H1 (cell line): ENCODE measurements around the gene ZHX3. TPM values are rescaled to one million over a fixed set of nuclear protein-coding genes. Genes with fewer than 3 reads are reported as not detected.

Experiments used
- CTCF ChIA-PET: fragments of 300-600 bp; sonication (Branson Sonifier 250); formaldehyde crosslinking; loops from one replicate; lab custom pipeline; 2021; ENCODE audit not compliant: partially characterized antibody; lab: Charles Lee
- POLR2A ChIA-PET: fragments of 300-600 bp; sonication (Branson Sonifier 250); formaldehyde crosslinking; loops from one replicate; lab custom pipeline; 2021; ENCODE audit warnings: inconsistent platforms; ENCODE audit not compliant: partially characterized antibody; lab: Charles Lee
- DNase-seq, 2 experiments: peaks; one replicate each; pipeline versions ENCODE4 v3.0.0 to v3.0.0-alpha.2; 2010 to 2022; ENCODE audit warnings: low spot score in 2 of 2, low read depth in 1 of 2, mixed read lengths in 1 of 2
- FAIRE-seq: peaks from 2 replicates; lab custom pipeline; 2011; peaks lifted over from hg19 to GRCh38; lab: Jason Lieb, UNC
- H2AFZ ChIP-seq: 2 replicates; pipeline ENCODE4 v1.8.1; 2012; ENCODE audit warnings: low read length, inconsistent platforms
- H2AK5ac ChIP-seq: 2 replicates; pipeline ENCODE4 v1.6.1; 2013; ENCODE audit warnings: low read depth, low read length
- H2BK120ac ChIP-seq: replicated peaks from 2 replicates; pipeline ENCODE3; 2013; ENCODE audit warnings: low read depth, low read length, inconsistent platforms
- H2BK12ac ChIP-seq: 2 replicates; pipeline ENCODE4 v1.6.1; 2013; ENCODE audit warnings: low read depth, low read length
- H2BK15ac ChIP-seq: 2 replicates; pipeline ENCODE4 v1.6.1; 2013; ENCODE audit warnings: low read length
- H2BK20ac ChIP-seq: 2 replicates; pipeline ENCODE4 v1.6.1; 2013; ENCODE audit warnings: low read length
- H2BK5ac ChIP-seq: 2 replicates; pipeline ENCODE4 v1.6.1; 2013; ENCODE audit warnings: low read depth, low read length
- H3K14ac ChIP-seq: 2 replicates; pipeline ENCODE4 v1.6.1; 2013; ENCODE audit warnings: inconsistent platforms; ENCODE audit not compliant: insufficient read length
- H3K18ac ChIP-seq: 2 replicates; pipeline ENCODE4 v1.6.1; 2013; ENCODE audit warnings: low read length; ENCODE audit errors: extremely low read depth
- H3K23ac ChIP-seq: 2 replicates; pipeline ENCODE4 v1.6.1; 2013; ENCODE audit warnings: inconsistent platforms; ENCODE audit not compliant: insufficient read length
- H3K23me2 ChIP-seq: 2 replicates; pipeline ENCODE4 v1.6.1; 2013; ENCODE audit warnings: low read depth, low read length
- H3K27ac ChIP-seq: 2 replicates; pipeline ENCODE4 v1.6.1; 2011; ENCODE audit warnings: low read depth, low read length, inconsistent platforms
- H3K27me3 ChIP-seq, 4 experiments: replicated peaks in 1 of 4; 1 replicate in 1 of 4; 2 replicates in 3 of 4; pipeline versions ENCODE4 v1.6.1 to v1.8.1; 2011 to 2013; ENCODE audit warnings: low read length in 3 of 4, mild to moderate bottlenecking in 3 of 4, inconsistent platforms in 2 of 4, mixed read lengths in 2 of 4, moderate library complexity in 1 of 4; ENCODE audit not compliant: control insufficient read depth in 3 of 4, insufficient read depth in 3 of 4; ENCODE audit errors: extremely low read depth in 1 of 4
- H3K36me3 ChIP-seq, 4 experiments: 2 replicates each; pipeline versions ENCODE4 v1.6.1 to v1.8.1; 2011 to 2013; ENCODE audit warnings: mild to moderate bottlenecking in 4 of 4, low read length in 3 of 4, moderate library complexity in 2 of 4, control low read depth in 1 of 4, inconsistent platforms in 1 of 4; ENCODE audit not compliant: insufficient read depth in 4 of 4, control insufficient read depth in 2 of 4
- H3K4ac ChIP-seq: replicated peaks from 2 replicates; pipeline ENCODE3; 2013; ENCODE audit warnings: low read length, low read depth, mixed read lengths, inconsistent platforms; ENCODE audit not compliant: insufficient read length
- H3K4me1 ChIP-seq, 4 experiments: replicated peaks in 1 of 4; 1 replicate in 1 of 4; 2 replicates in 3 of 4; pipeline versions ENCODE4 v1.6.1 to v1.8.1; 2011 to 2013; ENCODE audit warnings: low read length in 3 of 4, inconsistent platforms in 2 of 4, mixed read lengths in 1 of 4; ENCODE audit not compliant: insufficient read depth in 4 of 4, control insufficient read depth in 3 of 4
- H3K4me2 ChIP-seq, 2 experiments: 2 replicates each; pipeline versions ENCODE4 v1.6.1 to v1.8.1; 2011 to 2013; ENCODE audit warnings: low read depth in 2 of 2, low read length in 2 of 2, control low read depth in 1 of 2, inconsistent platforms in 1 of 2, mild to moderate bottlenecking in 1 of 2; ENCODE audit not compliant: insufficient read depth in 1 of 2
- H3K4me3 ChIP-seq, 4 experiments: fragments of 200-600, 300-600 bp in 1 of 4; sonication (generic), shearing (Covaris generic), sonication (Bioruptor Twin) in 1 of 4; 2 replicates each; pipeline versions ENCODE4 v1.5.1 to v1.8.1; 2011 to 2016; ENCODE audit warnings: low read length in 4 of 4, low read depth in 3 of 4, control low read depth in 2 of 4, inconsistent platforms in 2 of 4, mild to moderate bottlenecking in 2 of 4, mixed read lengths in 1 of 4, moderate library complexity in 1 of 4; ENCODE audit not compliant: insufficient read depth in 2 of 4; ENCODE audit errors: extremely low read depth in 1 of 4
- H3K56ac ChIP-seq: replicated peaks from 2 replicates; pipeline ENCODE3; 2013; ENCODE audit warnings: low read depth, mild to moderate bottlenecking, mixed read lengths, low read length, inconsistent platforms; ENCODE audit not compliant: insufficient read length
- H3K79me1 ChIP-seq: 2 replicates; pipeline ENCODE4 v1.6.1; 2013; ENCODE audit warnings: low read depth, low read length, control low read depth
- H3K79me2 ChIP-seq, 2 experiments: 2 replicates each; pipeline versions ENCODE4 v1.6.1 to v1.8.1; 2012 to 2013; ENCODE audit warnings: low read length in 2 of 2, mild to moderate bottlenecking in 2 of 2, inconsistent platforms in 1 of 2; ENCODE audit not compliant: insufficient read depth in 2 of 2, control insufficient read depth in 1 of 2
- H3K9ac ChIP-seq, 4 experiments: replicated peaks in 1 of 4; 1 replicate in 1 of 4; 2 replicates in 3 of 4; pipeline versions ENCODE4 v1.6.1 to v1.8.1; 2011 to 2013; ENCODE audit warnings: low read depth in 3 of 4, low read length in 3 of 4, control low read depth in 2 of 4, mild to moderate bottlenecking in 2 of 4, moderate library complexity in 2 of 4, inconsistent platforms in 1 of 4; ENCODE audit errors: extremely low read depth in 1 of 4
- H3K9me3 ChIP-seq, 2 experiments: 2 replicates each; pipeline versions ENCODE4 v1.6.1 to v1.8.1; 2012 to 2013; ENCODE audit warnings: mild to moderate bottlenecking in 2 of 2, moderate library complexity in 2 of 2, control low read depth in 1 of 2, inconsistent platforms in 1 of 2, low read depth in 1 of 2, low read length in 1 of 2, mixed read lengths in 1 of 2; ENCODE audit not compliant: insufficient read depth in 2 of 2
- H4K20me1 ChIP-seq, 2 experiments: replicated peaks in 1 of 2; 2 replicates each; pipeline versions ENCODE3 to v1.8.1; 2011 to 2013; ENCODE audit warnings: inconsistent platforms in 2 of 2, low read length in 2 of 2, mild to moderate bottlenecking in 1 of 2; ENCODE audit not compliant: insufficient read depth in 2 of 2, control insufficient read depth in 1 of 2
- H4K5ac ChIP-seq: 2 replicates; pipeline ENCODE4 v1.6.1; 2013; ENCODE audit warnings: low read length, low read depth, mixed read lengths, inconsistent platforms; ENCODE audit not compliant: insufficient read length
- H4K8ac ChIP-seq: 2 replicates; pipeline ENCODE4 v1.8.0; 2013; ENCODE audit warnings: mild to moderate bottlenecking, moderate library complexity, low read length, inconsistent platforms; ENCODE audit not compliant: insufficient read depth; ENCODE audit errors: extremely low read depth
- H4K91ac ChIP-seq: replicated peaks from 2 replicates; pipeline ENCODE3; 2013; ENCODE audit warnings: low read length, mixed read lengths, inconsistent platforms; ENCODE audit not compliant: insufficient read length
- NANOG ChIP-seq: IDR thresholded peaks from 2 replicates; pipeline ENCODE4 v1.6.1; 2011; ENCODE audit warnings: low read length, low read depth, mild to moderate bottlenecking, inconsistent platforms; ENCODE audit not compliant: insufficient read depth, poor library complexity, severe bottlenecking
- RBBP5 ChIP-seq: IDR thresholded peaks from 2 replicates; pipeline ENCODE4 v1.7.1; 2012; ENCODE audit warnings: low read depth, mild to moderate bottlenecking, inconsistent platforms, low read length, moderate library complexity, borderline replicate concordance
- SP4 ChIP-seq: IDR thresholded peaks from 2 replicates; pipeline ENCODE4 v1.6.1; 2012; ENCODE audit warnings: low read length, inconsistent platforms
- TCF12 ChIP-seq: IDR thresholded peaks from 2 replicates; pipeline ENCODE4 v1.6.1; 2011; ENCODE audit warnings: low read depth, mild to moderate bottlenecking, low read length
- WGBS, 2 experiments: shearing (Covaris generic) in 1 of 2; methylation state at CpG; one replicate each; pipeline versions ENCODE4 v1.1.6 to v1.1.7; 2013 to 2015; ENCODE audit warnings: low lambda C conversion rate in 2 of 2, mixed read lengths in 2 of 2, inconsistent platforms in 1 of 2, low coverage in 1 of 2, missing lambda C conversion rate in 1 of 2; ENCODE audit not compliant: insufficient replicate concordance in 2 of 2, insufficient coverage in 1 of 2, insufficient read length in 1 of 2; ENCODE audit errors: extremely low coverage in 1 of 2, missing lambda C conversion rate in 1 of 2; 5-methylcytosine and 5-hydroxymethylcytosine counted together
- polyA plus RNA-seq, 7 experiments: library from polyadenylated mRNA; depleted of rRNA in 3 of 7; stranded (reverse) in 5 of 7; unstranded in 2 of 7; fragments of >200 nt in 5 of 7; fragments of 200-250 nt in 2 of 7; gene quantifications; 1 replicate in 5 of 7; 2 replicates in 1 of 7; 4 replicates in 1 of 7; pipeline versions ENCODE4 v1.2.1 to v1.2.3, GENCODE V29; 2011 to 2013; ENCODE audit warnings: missing spikeins in 2 of 7, mixed read lengths in 2 of 7
- total RNA-seq: library from RNA; stranded (reverse); fragmentation: NEBNext Ultra II Directional; extraction: Animal tissue kit (Norgen Biotek cat#: 25700); gene quantifications from 2 replicates; pipeline ENCODE4 v1.2.1, GENCODE V29; 2021

The ZHX3 gene
- total and polyA plus RNA-seq, 2 of the 8 experiments (the other 6 are each of a cell fraction or from before 2014, with no cell fraction given), result 1.00 to 7.8 TPM

GRCh38 chr20:41202426-41202825 lies 115.1 kb downstream of the ZHX3 start:
- Histone ChIP-seq H3K56ac (no peak overlapping the region), H4K20me1 (no peaks in the 10 kb centered on the region), H3K27ac (no peak overlapping the region), H3K9ac (no peak overlapping the region), H3K18ac (no peak overlapping the region), H2BK12ac (no peak overlapping the region), H3K9me3 (peaks cover 2% of the 10 kb centered on the region in 2 experiments; a peak in 2 of 4 replicates), H3K23ac (no peak overlapping the region), H2BK120ac (no peak overlapping the region), H3K23me2 (no peaks in the 10 kb centered on the region), H3K4me2 (no peak overlapping the region), H4K5ac (no peak overlapping the region), H2AFZ (no peak overlapping the region), H3K4ac (no peak overlapping the region), H3K4me1 (no peaks in the 10 kb centered on the region), H3K27me3 (no peaks in the 10 kb centered on the region), H3K79me1 (no peaks in the 10 kb centered on the region), H4K8ac (no peak overlapping the region), H2BK20ac (no peak overlapping the region), H2BK15ac (no peak overlapping the region), H3K79me2 (no peaks in the 10 kb centered on the region), H3K4me3 (no peak overlapping the region), H4K91ac (no peak overlapping the region), H2AK5ac (no peak overlapping the region), H2BK5ac (no peak overlapping the region), H3K14ac (no peak overlapping the region), H3K36me3 (no peaks in the 10 kb centered on the region)
- CTCF ChIA-PET, result interaction anchor here (0.6 to 3.3 kb wide), 9 partner anchors 10 to 531 kb away, joined by 3 to 16 read pairs (median 4); partner anchors contain the start of gene LPIN3
- WGBS, 2 experiments, result 95% methylated on average over 10 of the region's 10 CpGs; no CpG with 5 or more reads in 1 of the 2 experiments
- FAIRE-seq, result no peak
- POLR2A ChIA-PET, result interaction anchor here (2.4 kb wide), 1 partner anchor 22 kb away, joined by 6 read pairs; no protein-coding TSS in a partner anchor
- no peak for DNase-seq
- no peak for TF ChIP-seq RBBP5
- no peak for TF ChIP-seq SP4
- TF ChIP-seq NANOG, result no peak
- no peak for TF ChIP-seq TCF12
